Measurements from ENCODE around the gene TGFBR3.
"Not testable (repeated sequence)": the region's sequence is repeated elsewhere in the genome, so short reads cannot be mapped to it uniquely, and the experiment has no call there.

GRCh38 chr1:91666651-91667050 lies 219.3 kb downstream of the TGFBR3 start:
- TF ChIP-seq POLR2AphosphoS5, POLR2A, CTCF, EP300 (IDR thresholded peaks at IDR 0.05): not testable (repeated sequence)
